HG02678 (cell line): ENCODE data around the gene NT5DC2.

ENCODE experiments used
- ATAC-seq: cut with Tn5 transposase; IDR thresholded peaks from one replicate; pipeline ENCODE4 v1.9.1; 2021; ENCODE audit warnings: mild to moderate bottlenecking, moderate library complexity; ENCODE audit not compliant: unreplicated experiment

Gene NT5DC2

DNA sequence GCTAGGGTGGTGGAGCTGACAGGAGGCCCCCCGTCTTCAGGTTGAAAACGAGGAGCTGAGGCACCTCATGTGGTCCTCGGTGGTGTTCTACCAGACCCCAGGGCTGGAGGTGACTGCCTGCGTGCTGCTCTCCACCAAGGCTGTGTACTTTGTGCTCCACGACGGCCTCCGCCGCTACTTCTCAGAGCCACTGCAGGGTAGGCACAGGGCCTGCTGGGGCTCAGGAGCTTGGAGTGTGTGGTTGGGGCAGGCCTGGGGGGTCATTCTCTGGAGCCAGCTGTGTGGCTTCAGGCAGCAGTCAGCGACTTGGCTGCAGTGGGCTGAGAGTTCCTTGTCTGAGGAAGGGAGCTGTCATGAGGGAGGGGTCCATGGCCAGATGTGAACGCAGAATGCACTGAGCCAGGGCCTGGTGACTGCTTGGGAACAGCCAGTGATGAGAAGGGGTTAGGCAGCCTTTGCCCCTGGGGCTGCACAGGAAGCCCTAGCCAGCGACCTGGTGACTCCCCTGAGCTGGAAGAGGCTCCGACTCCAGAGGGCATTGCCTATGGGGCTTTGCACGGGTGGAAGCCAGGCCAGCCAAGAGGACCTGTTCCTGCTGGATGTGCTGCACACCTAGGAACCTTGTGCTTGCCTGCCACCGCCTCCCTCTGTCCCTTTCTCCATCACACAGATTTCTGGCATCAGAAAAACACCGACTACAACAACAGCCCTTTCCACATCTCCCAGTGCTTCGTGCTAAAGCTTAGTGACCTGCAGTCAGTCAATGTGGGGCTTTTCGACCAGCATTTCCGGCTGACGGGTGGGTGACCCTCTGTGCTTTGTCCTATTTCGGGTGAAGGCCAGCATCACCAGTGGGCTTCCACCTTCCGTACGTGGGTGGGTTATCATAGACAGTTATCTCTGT, 43.4 kb downstream of the NT5DC2 start:
- no peak for ATAC-seq

DNA sequence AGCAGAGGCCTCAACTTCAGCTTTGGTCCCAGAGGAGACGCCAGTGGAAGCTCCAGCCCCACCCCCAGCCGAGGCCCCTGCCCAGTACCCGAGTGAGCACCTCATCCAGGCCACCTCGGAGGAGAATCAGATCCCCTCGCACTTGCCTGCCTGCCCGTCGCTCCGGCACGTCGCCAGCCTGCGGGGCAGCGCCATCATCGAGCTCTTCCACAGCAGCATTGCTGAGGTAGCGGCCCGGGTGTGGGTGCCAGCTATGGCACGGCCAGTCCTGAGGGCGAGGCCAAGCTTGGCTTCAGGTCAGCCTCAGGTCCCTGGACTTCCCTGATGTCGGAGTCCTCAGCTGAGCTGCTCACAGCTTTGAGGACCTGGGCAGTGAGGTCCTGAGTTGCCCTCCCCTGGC, 44.2 kb downstream of the NT5DC2 start:
- ATAC-seq, result no peak

DNA sequence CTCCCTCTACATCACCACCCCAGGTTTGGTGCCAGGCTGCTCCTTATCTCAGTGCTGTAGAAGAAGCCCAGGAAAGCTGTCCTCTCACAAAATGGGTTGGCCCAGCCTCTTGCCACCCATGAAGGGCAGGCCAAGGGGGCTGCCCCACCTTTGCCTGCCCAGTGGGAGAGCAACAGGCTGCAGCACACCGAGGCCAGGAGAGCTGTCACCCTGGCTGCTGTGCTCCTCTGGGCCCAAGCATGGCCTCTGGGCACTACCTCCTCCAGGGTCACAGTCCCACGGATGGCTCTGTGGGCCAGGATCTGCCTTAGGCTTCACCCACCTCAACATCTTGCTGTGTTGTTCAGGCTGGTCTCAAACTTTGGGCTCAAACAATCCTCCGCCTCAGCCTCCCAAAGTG, 44.9 kb downstream of the NT5DC2 start:
- ATAC-seq, result no peak

DNA sequence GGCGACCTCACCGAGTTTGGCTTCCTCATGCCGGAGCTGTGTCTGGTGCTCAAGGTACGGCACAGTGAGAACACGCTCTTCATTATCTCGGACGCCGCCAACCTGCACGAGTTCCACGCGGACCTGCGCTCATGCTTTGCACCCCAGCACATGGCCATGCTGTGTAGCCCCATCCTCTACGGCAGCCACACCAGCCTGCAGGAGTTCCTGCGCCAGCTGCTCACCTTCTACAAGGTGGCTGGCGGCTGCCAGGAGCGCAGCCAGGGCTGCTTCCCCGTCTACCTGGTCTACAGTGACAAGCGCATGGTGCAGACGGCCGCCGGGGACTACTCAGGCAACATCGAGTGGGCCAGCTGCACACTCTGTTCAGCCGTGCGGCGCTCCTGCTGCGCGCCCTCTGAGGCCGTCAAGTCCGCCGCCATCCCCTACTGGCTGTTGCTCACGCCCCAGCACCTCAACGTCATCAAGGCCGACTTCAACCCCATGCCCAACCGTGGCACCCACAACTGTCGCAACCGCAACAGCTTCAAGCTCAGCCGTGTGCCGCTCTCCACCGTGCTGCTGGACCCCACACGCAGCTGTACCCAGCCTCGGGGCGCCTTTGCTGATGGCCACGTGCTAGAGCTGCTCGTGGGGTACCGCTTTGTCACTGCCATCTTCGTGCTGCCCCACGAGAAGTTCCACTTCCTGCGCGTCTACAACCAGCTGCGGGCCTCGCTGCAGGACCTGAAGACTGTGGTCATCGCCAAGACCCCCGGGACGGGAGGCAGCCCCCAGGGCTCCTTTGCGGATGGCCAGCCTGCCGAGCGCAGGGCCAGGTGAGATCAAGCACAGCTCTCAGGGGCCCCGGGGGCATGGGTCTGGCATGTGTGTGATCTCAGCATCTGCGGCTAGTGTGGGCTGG, 45.6 kb downstream of the NT5DC2 start:
- no peak for ATAC-seq

DNA sequence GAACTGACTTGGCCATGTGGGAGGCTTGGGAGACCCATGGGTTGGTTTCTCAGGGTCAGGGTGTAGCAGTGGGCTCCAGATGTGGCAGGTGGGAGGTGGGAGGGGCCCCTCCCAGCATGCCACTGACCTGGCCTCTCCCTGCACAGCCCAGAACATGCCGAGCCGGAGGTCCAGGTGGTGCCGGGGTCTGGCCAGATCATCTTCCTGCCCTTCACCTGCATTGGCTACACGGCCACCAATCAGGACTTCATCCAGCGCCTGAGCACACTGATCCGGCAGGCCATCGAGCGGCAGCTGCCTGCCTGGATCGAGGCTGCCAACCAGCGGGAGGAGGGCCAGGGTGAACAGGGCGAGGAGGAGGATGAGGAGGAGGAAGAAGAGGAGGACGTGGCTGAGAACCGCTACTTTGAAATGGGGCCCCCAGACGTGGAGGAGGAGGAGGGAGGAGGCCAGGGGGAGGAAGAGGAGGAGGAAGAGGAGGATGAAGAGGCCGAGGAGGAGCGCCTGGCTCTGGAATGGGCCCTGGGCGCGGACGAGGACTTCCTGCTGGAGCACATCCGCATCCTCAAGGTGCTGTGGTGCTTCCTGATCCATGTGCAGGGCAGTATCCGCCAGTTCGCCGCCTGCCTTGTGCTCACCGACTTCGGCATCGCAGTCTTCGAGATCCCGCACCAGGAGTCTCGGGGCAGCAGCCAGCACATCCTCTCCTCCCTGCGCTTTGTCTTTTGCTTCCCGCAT, 46.4 kb downstream of the NT5DC2 start:
- no peak for ATAC-seq

DNA sequence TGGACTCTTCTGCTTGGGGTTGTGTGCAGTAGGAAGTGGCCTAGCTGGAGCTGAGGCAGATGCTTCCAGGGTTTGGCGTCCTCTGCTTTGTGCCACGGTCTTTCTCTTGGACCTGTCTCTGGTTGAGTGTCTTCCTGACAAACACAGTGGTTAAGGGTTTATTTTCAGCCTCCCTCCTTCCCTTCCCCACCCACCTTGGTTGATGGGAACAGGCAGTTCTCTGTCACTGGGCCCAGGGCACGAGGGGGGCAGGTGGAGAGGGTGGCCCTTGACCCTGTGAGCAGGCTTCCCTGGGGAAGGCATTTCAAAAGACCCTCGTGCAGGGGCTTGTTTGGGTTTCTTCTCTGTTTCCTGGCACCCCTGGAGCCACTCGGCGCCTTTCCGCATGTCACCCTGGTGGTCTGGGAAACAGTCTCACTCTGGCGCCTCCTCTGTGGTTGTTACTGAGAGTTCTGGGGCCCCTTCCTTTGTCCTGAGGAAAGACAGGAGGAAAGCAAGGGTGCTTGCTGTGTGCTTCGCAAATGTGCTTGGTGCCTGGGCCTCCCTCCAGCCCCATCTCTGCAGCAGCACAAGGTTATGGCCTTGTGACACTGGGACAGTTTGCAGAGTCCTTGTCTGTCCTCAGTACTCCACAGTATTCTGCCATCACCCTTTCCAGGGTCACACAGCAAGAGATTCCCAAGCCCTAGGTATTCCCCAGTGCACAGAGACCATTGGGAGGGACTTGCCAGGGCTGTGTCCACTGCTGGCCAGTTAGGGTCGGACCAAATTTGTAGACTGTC, 48.8 kb downstream of the NT5DC2 start:
- ATAC-seq, result no peak

DNA sequence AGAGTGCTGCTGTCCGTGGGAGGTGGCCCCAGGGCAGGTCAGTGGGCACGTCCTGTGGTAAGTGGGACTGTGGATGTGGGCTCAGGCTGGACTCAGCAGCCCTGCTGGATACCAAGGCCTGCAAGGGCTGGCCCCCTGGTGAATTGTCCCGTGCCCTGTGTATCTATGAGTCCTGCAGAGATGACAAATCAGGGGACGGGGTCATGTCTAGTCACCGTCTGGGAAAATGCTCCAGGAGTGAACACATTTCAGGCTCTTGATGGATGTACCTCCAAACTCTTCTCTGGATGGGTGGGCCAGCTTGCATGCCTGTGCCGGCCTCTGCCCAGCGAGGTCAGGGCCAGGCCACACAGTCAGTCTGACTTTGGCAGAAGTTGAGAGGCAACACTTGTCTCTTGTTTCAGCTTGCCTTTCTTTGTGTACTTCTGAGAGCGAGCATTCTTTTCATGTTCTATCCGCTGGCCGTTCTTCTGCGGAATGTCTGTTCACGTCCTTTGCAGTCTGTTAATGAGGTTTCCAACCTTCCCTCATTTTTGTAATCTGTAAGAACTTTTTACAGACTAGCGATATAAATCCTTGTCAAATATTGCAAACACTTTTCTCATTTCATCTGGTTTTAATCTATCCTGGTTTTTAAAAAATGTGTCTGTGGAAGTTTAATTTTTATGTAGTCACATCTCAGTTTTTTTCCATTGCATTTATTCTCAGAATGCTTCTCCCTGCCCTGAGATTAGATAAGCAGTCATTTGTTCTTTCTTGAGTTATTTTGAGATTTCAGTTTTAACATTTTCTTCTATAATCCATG, 49.9 kb downstream of the NT5DC2 start:
- ATAC-seq, result no peak

DNA sequence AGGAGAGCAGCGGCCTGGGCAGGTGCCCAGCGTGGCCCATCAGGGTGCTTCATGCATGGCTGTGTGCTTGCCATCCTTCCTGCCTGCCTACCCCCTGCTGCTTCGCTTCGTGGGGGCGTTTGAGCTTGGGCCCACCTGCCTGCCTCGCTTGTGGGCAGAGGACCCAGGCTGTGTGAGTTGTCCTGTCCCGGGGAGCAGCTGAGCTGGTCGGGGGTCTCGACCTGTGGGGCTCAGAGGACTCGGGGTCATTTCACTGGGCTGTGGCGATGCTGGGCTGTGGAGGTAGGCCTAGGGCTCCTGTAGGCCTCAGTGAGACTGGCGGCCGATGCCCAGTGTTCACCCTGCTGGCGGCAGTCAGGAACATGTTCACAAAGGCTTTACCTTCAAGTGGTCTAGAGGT, 50.6 kb downstream of the NT5DC2 start:
- ATAC-seq, result no peak

DNA sequence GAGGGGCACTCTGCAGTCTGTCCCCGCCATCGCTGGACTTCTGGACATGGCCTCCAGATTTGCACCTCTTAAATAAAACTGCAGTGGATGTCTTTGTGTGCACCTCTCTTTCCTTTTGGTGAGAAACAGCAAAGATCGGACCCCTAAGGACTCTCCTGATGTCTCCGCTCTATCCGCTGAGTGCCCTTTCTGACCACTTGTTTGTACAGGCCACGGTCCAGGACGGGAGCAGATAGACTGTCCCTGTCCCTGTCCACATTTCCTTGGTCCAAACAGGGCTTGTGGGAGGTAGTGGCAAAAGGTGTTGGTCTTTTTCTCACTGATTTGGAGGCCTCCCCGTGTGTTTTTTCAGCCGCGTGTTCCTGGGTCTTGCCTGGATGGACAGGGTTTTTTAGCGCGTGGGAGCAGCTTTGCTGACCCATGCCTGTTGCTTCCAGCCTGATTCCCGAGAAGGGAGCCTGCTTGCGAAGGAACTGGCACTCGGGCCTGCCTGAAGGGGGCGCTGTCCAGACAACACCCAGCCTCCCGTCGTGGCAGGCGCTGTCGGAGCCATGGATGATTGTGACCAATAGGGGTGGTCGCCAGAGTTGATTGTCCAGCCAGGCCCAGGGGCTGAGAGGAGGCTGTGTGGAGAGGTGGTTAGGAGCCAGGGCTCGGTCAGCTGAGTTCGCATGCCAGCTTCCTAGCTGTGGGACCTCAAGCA, 51.7 kb downstream of the NT5DC2 start:
- no peak for ATAC-seq

DNA sequence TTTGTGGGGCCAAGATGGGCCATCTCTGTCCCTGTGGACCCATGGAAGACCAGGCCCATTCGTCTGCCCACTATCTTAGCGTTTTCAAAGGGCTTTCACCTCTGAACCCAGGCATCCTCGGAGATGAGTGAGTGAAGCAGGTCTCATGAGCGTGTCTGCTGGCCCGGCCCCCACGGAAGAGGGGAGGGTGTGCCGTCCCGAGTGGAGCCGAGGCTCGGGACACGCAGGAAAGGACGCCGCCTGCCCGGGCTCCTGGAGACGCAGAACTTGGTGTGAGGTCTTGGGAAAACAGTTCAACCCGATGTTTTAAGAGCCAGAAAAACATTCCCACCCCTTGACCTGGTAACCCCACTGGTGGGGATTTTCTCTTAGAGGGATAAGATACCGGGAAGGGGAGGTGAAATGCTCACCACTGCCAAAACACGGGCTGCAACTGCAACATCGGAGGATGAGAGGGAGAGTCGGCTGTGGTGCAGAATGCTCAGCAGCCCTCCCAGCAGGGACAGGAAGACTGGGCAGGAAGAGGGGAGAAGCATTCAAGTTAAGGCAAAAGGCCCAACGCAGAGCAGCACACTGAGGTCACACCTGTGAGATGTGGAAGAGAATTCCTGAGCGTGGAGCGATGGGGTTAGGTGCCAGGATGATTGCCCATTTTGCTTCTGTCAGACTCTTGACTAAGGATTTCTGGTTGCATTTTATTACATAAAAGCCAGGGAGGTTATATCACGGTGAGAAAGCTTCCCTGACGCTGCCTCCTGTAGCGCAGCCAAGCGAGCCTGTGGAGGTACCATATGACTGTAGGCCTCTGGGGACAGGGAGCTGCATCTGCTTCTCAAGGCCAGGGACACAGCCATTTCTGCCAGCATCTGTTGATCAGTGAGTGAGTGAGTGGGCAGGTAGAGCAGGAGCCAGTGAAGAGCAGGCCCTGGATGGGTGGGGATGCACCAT, 52.6 kb downstream of the NT5DC2 start:
- no peak for ATAC-seq

DNA sequence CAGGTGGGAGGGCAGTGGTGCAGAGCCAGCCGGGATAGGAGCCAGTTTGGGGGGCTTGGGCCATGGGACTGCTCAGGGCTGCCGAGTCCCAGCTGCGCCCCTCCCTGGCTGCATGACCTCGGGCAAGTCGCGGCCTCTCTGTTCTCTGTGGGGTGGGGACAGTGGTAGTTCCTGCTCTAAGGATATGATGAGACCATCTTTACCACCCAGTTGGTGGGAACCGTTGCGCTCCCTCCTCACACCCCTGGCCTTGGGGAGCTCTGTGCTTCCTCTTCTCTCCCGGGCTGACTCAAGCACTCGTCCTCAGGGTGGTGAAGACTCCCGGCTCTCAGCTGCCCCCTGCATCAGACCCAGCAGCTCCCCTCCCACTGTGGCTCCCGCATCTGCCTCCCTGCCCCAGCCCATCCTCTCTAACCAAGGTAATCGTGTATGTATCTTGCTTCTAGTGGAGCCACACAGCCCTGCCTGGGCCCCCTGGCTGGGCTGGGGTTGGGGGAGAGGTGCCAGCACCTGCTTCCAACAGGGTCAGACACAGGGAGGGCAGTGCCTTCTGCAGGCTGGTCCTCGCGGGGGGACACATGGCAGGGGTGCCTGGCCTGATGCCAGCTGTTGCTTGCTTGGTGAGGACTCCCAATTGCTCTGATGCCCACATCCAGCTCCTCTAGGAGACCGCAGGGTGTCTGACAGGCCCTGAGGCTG, 53.6 kb downstream of the NT5DC2 start:
- no peak for ATAC-seq

DNA sequence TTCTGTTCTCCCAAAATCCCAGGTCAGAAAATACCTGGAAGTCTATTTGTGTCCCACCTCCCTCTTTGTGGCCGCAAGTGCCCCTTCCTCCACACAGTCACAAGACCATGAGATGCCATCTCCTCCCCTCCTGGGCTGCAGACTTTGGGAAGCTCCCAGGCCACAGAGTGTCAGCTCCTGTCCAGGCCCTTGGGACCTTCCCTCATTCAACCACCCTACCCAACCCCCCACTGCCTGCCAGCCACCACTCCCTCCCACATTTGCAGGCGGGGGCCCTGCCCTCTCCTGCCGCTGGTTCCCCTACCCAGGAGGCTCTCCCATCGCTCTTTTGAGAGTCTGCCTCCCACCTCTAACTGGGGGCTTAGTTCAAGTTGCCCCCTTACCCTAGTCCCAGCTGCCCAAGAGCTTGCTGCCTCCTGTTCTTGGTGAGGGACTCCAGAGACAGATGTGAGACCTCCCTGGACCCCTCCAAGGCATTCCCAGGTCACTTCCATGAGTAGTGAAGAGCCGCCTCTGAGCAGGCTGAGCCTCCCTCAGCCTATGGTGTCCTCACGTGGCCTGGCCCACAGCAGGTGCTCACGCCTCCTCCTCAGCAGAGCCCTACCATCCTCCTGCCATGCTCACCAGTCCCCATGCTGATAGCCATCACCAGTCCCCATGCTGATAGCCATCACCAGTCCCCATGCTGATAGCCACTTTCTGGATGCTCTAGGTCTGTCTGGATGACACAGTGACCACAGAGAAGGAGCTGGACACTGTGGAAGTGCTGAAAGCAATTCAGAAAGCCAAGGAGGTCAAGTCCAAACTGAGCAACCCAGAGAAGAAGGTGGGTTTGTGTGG, 54.4 kb downstream of the NT5DC2 start:
- ATAC-seq, result no peak

DNA sequence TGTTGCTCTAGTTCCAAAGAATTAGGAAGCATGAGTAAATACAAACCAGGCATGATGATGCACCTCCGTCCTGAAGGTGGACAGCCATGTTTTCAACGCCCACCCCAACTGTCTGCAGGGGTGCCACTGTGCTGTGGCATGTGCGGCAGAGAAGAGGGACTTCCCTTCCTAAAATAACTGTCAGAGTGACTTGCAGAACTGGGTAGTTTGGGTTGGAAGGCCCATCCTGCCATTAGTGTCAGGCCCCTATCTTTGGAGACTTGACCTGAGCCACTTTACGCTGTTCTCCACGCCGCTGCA, 55.9 kb downstream of the NT5DC2 start:
- no peak for ATAC-seq

DNA sequence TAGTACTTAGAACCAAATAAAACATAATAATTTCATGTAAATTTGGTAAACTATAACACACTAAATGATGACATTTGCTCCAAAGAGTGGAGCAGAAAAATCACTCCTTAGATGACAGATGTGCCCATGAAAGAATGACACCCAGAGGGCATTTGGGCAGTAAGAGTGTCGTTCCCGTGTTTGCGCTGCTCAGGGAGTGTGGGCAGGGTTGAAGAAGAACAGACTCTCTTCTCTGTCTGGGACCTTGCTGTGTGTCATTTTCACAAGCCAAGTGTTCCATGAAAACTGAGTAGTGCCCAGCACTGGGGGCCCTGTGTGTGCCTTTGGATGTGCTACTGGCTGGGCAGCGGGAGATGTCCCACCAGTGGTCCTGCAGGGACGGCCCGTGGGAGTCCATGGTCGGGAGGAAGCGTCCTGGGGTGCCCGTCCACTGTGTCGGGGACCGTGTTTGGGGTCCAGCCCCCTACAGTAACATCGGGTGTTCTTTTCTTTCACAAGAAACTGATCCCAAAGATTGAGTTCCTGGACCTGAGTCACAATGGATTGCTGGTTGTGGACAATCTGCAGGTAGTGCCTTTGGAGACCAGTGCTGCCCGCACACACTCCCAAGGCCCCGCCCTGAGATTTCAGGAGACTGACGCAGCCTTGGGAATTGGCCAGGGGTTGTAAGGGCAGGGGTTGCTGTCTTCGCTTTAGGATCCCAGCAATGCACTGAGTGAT, 56.4 kb downstream of the NT5DC2 start:
- ATAC-seq, result no peak
